Frontal cortex (tissue), 4 donors: ENCODE results near the gene EPHA3. TPM values are rescaled to one million over a fixed set of nuclear protein-coding genes. Genes with fewer than 3 reads are reported as not detected.
A peak's percentile ranks its signal among the peaks of the same experiment; 100 is the strongest.

Source experiments
- DNase-seq, 2 donors: peaks; one replicate each; pipeline ENCODE4 v3.0.0; 2012; ENCODE audit warnings: low spot score in 2 of 2
- FAIRE-seq: peaks from 2 replicates; lab custom pipeline; 2012; peaks lifted over from hg19 to GRCh38; lab: Jason Lieb, UNC
- total RNA-seq: library from RNA; depleted of rRNA; stranded (reverse); fragments of >200 nt; gene quantifications from one replicate; pipeline ENCODE4 v1.2.3, GENCODE V29; 2014
- donor health status: control.
- donor health status: control.
- donor health status: control.

EPHA3 gene
- total RNA-seq = 136 TPM

DNA sequence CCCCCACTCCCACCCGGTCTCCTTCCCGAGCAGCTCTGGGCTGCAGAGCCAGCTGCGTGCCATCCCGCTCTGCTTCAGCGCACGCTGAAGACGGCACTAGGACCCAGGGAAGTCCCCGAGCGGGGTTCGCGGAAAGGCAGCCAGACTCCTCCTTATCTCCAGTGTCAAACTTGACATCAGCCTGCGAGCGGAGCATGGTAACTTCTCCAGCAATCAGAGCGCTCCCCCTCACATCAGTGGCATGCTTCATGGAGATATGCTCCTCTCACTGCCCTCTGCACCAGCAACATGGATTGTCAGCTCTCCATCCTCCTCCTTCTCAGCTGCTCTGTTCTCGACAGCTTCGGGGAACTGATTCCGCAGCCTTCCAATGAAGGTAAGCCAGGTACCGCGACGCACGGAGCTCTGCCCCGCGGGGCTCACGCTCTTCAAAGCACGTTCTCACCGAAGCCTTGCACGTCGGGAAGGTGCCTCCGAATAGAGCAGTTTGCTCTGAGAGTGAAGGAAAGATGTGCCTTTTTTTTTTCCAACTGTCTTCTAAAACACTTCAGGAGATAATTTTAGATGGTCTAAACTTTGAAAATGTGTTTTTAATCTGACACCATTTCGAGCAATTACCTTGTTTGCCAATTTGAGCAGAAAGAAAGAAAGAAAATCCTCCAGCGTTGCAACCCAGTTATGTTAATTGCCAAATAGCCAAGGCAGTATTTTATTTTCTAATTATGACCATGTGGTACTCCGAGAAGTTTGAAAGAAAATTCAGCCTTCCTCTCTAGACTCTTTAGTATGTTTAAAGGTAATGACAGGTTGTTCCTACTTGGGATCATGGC is at the start of gene EPHA3:
TSS of gene EPHA3 (plus strand) at position 161 of the 830 bp plus-strand sequence. CDS start at position 289, 128 bp downstream.
- FAIRE-seq = no peak
- DNase-seq = peak; percentile 29 to 43

GRCh38 chr3:89058371-89058770 is 49.0 kb upstream of the EPHA3 start:
- FAIRE-seq (no peak), DNase-seq (no peak)

- no peak for DNase-seq
- FAIRE-seq = no peak
Observed at GRCh38 chr3:89059211-89059925, 48.1 kb upstream of the EPHA3 start.

- DNase-seq (no peak), FAIRE-seq (no peak)
Observed at GRCh38 chr3:89061259-89061658, 46.2 kb upstream of the EPHA3 start.

DNA sequence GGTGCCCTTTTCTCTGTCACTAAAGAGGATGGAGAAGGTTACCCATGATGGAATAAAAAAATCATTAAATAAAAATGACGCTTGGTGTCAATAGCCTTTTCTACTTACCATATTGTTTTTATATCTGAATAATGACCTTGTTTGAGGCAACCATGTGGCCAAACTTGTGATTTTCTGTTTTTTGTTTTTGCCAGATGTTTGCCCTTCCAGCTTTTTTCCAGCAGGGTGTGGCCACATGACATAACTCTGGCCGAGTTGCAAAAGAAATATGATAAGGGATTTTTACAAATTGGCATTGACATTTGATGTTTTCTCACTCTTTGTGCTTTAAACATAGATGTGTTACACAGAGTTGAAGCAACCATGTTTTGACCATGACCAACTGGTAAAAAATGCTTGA is 39.7 kb upstream of the EPHA3 start:
- FAIRE-seq (no peak), DNase-seq (no peak)

GRCh38 chr3:89072642-89073041 is 34.8 kb upstream of the EPHA3 start:
- FAIRE-seq (no peak), DNase-seq (no peak)

DNA sequence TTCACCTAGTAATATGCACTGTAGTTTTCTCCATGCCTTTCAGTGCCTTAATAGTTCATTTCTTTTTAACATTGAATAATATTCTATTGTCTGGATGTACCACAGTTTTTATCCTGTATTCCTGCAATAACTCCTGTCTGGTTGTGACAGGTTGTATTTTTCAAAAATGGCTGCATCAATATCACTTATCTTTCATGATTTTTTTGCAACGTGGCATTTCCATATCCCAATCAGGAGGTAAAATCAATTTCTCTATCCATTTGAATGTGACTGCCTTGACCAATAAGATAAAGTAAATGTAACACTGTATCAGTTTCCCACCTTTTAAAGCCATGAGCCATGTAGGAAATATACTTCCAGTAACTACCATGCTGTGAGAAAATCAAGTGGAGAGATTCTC is 27.5 kb upstream of the EPHA3 start:
- DNase-seq (no peak), FAIRE-seq (no peak)

DNA sequence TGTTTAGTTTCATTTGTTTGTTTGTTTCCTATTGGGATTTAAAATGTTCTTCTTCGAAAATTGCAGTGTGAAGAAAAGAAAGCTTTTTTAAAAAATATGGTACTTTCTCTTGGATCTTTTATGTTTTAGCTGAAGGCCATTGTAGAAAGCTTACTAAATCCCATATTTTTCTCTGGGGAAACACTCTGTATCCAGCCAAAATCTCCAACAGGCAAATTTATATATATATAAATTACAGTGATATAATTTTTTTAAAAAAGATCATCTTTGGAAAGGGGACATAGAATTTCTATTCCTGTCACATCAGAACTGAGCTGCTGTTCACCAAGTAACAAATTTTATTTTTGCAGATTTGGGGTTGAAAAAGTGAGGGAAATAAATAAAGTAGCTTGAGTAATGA is 19.6 kb upstream of the EPHA3 start:
- FAIRE-seq = no peak
- DNase-seq = no peak

GRCh38 chr3:89098173-89098572 is 9.2 kb upstream of the EPHA3 start:
- DNase-seq (no peak), FAIRE-seq (no peak)

GRCh38 chr3:89098964-89099585 is 8.3 kb upstream of the EPHA3 start:
- DNase-seq (no peak), FAIRE-seq (no peak)

- DNase-seq (no peak), FAIRE-seq (no peak)
Observed at GRCh38 chr3:89101251-89101650, 6.2 kb upstream of the EPHA3 start.

GRCh38 chr3:89101921-89102320 is 5.5 kb upstream of the EPHA3 start:
- DNase-seq (no peak), FAIRE-seq (no peak)

GRCh38 chr3:89104499-89104898 is 2.9 kb upstream of the EPHA3 start:
- FAIRE-seq = no peak
- DNase-seq = no peak

- DNase-seq = no peak
- FAIRE-seq = no peak
Observed at GRCh38 chr3:89105503-89105902, 1.9 kb upstream of the EPHA3 start.

GRCh38 chr3:89108291-89108550 is 800 bp downstream of the EPHA3 start:
- FAIRE-seq (no peak), DNase-seq (no peak)

DNA sequence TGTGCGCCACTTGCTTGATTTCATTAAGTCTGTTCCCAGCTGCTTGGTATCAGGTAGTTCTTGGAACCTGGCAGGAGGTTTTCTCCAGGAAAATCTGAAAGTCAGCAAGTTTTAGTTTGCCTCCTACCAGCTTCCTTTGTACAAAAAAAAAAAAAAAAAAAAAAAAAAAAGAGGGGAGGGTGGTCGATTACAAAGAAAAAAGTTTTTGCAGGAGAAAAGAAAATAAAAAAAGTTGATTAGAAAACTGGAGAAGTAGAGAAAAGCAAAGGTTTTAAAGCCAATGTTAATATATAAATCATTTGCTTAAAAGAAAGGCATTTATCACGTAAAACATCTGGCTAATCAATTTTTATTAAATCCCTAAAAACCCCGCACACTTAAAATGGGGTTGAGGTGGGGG is 5.9 kb downstream of the EPHA3 start:
- FAIRE-seq = no peak
- no peak for DNase-seq

DNA sequence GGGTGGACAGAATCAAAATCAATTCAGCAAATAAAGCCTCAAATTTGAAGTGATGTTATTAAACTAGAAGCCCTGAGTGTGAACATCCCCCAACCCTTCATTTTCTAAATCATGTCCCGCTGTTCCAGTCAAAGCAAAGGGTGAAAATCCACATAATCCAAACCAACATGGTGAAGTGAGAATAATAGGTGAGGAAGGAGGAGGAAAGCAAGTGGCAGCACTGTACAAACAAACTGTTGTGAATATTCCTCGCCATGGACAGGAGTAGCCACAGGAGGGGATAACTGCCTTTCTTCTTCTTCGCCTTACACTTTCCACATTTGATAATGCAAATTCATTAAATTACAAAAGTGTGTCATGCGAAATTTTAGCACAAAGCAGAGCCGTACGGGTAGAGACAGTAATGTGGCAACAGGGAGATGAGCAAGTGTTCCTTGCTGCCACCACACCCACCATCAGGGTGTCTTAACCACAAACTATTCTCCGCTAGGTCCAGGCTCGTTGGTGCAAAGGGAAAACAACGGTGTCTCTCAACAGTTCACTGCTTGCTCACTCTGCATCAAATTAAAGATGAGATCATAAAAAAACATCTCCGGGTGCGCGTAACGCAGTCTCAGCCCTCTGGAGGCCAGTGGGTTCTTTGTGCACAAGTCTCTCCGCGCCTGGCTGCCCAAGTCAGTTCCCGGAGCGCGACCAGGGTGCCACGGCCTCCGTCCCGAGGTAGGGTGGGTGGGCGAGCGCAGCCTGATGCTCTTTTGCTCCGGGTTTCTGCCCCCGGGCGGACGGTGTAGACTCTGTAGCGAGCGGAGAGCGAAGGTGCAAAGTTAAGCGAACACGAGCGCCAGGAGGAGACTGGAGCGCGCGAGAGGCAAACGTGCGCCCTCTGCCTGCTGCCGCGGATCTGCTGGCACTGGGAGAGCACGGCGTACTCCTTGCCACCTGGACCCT is 6.7 kb downstream of the EPHA3 start:
- FAIRE-seq = no peak
- DNase-seq = peak in 1 of 2 donors; percentile 27

DNA sequence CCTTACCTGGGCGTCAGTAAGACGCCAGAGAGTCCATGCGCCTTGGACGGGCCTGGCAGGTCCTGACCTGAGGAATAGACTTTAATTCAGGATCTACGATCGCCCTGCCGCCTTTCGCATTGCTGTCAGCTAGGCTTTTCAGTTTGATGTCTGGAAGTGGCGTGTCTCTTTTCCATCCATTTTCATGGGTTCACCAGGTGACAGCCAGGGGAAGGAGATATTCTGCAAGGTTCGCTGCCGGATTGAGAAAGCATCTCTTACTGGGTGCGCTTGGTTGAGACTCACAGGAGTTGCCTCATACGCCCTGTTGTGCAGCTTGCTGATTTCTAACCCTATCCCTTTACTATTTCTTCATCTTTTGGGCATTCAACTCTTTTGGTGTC is 7.4 kb downstream of the EPHA3 start:
- DNase-seq = no peak
- FAIRE-seq = no peak

- DNase-seq (no peak), FAIRE-seq (no peak)
Observed at GRCh38 chr3:89116476-89116875, 9.1 kb downstream of the EPHA3 start.

- DNase-seq (no peak), FAIRE-seq (no peak)
Observed at GRCh38 chr3:89138048-89138447, 30.6 kb downstream of the EPHA3 start.
